IMR-90 (cell line): ENCODE measurements around the gene SERTAD4. TPM values are rescaled to one million over a fixed set of nuclear protein-coding genes. Genes with fewer than 3 reads are reported as not detected.

Source experiments
- ATAC-seq: fragments of 200-7000 bp; cut with Tn5 transposase; 2 replicates; pipeline ENCODE4 v1.9.1; 2020; ENCODE audit warnings: low read depth, mild to moderate bottlenecking, moderate library complexity
- BruUV-seq: library from RNA; stranded (reverse); fragments of 400-500 nt; replicated peaks from 2 replicates; lab custom pipeline; 2021; lab: Mats Ljungman, UMichigan
- CTCF ChIA-PET: fragments of 300-600 bp; formaldehyde crosslinking; extraction: SDS; loops from one replicate; lab custom pipeline; 2021; ENCODE audit warnings: antibody characterized with exemption; lab: Yijun Ruan, JAX
- POLR2A ChIA-PET: fragments of 300-600 bp; sonication (Branson Sonifier 250); formaldehyde crosslinking; loops from one replicate; lab custom pipeline; 2022; ENCODE audit warnings: antibody characterized with exemption; ENCODE audit not compliant: unreplicated experiment; lab: Charles Lee
- DNase-seq: peaks from one replicate; pipeline ENCODE4 v3.0.0; 2013
- H2AFZ ChIP-seq: replicated peaks from 2 replicates; pipeline ENCODE3; 2013; ENCODE audit warnings: low read length, mild to moderate bottlenecking; ENCODE audit not compliant: poor library complexity
- H2AK5ac ChIP-seq: 2 replicates; pipeline ENCODE4 v1.6.1; 2013; ENCODE audit warnings: low read depth, low read length, inconsistent platforms
- H2AK9ac ChIP-seq: replicated peaks from 2 replicates; pipeline ENCODE3; 2013; ENCODE audit warnings: mild to moderate bottlenecking, low read depth, low read length, moderate library complexity; ENCODE audit not compliant: poor library complexity
- H2BK120ac ChIP-seq: 2 replicates; pipeline ENCODE4 v1.6.1; 2013; ENCODE audit warnings: low read depth, low read length, inconsistent platforms
- H2BK15ac ChIP-seq: 3 replicates; pipeline ENCODE4 v1.6.1; 2013; ENCODE audit warnings: low read depth, low read length, inconsistent platforms
- H2BK20ac ChIP-seq: 2 replicates; pipeline ENCODE4 v1.6.1; 2013; ENCODE audit warnings: low read depth, mild to moderate bottlenecking, inconsistent platforms, low read length, moderate library complexity
- H2BK5ac ChIP-seq: 2 replicates; pipeline ENCODE4 v1.6.1; 2013; ENCODE audit warnings: mild to moderate bottlenecking, low read depth, low read length, inconsistent platforms; ENCODE audit not compliant: poor library complexity, severe bottlenecking
- H3K14ac ChIP-seq: replicated peaks from 2 replicates; pipeline ENCODE4 v1.6.1; 2013; ENCODE audit warnings: low read depth, low read length, inconsistent platforms
- H3K18ac ChIP-seq: 2 replicates; pipeline ENCODE4 v1.6.1; 2013; ENCODE audit warnings: low read depth, low read length, control low read depth
- H3K23ac ChIP-seq: 2 replicates; pipeline ENCODE4 v1.6.1; 2013; ENCODE audit warnings: low read depth, low read length, inconsistent platforms
- H3K27ac ChIP-seq: 2 replicates; pipeline ENCODE4 v1.5.1; 2013; ENCODE audit warnings: mild to moderate bottlenecking, control low read depth, low read length; ENCODE audit not compliant: insufficient read depth
- H3K27me3 ChIP-seq: 2 replicates; pipeline ENCODE4 v1.6.1; 2013; ENCODE audit warnings: low read length; ENCODE audit not compliant: control insufficient read depth, insufficient read depth
- H3K36me3 ChIP-seq: 2 replicates; pipeline ENCODE4 v1.6.1; 2013; ENCODE audit warnings: low read length, mixed read lengths; ENCODE audit not compliant: control insufficient read depth, insufficient read depth
- H3K4ac ChIP-seq: 2 replicates; pipeline ENCODE4 v1.6.1; 2013; ENCODE audit warnings: low read depth, low read length, inconsistent platforms
- H3K4me1 ChIP-seq: 2 replicates; pipeline ENCODE4 v1.6.1; 2013; ENCODE audit warnings: low read length, mixed read lengths; ENCODE audit not compliant: control insufficient read depth, insufficient read depth
- H3K4me2 ChIP-seq: 2 replicates; pipeline ENCODE4 v1.6.1; 2013; ENCODE audit warnings: low read depth, mild to moderate bottlenecking, control low read depth, low read length, moderate library complexity
- H3K4me3 ChIP-seq: 2 replicates; pipeline ENCODE4 v1.5.1; 2013; ENCODE audit warnings: low read depth, mild to moderate bottlenecking, control low read depth, low read length, moderate library complexity; ENCODE audit not compliant: insufficient read depth
- H3K56ac ChIP-seq: 2 replicates; pipeline ENCODE4 v1.6.1; 2013; ENCODE audit warnings: low read length, inconsistent platforms; ENCODE audit not compliant: insufficient read depth; ENCODE audit errors: extremely low read depth
- H3K79me1 ChIP-seq, 2 experiments: 2 replicates each; pipeline ENCODE4 v1.6.1; 2013; ENCODE audit warnings: low read length in 2 of 2, inconsistent platforms in 1 of 2, low read depth in 1 of 2
- H3K9ac ChIP-seq: 2 replicates; pipeline ENCODE4 v1.6.1; 2013; ENCODE audit warnings: low read depth, low read length, control low read depth
- H3K9me1 ChIP-seq: 2 replicates; pipeline ENCODE4 v1.6.1; 2013; ENCODE audit warnings: low read length, inconsistent platforms; ENCODE audit not compliant: insufficient read depth
- H3K9me3 ChIP-seq: 2 replicates; pipeline ENCODE4 v1.6.1; 2013; ENCODE audit warnings: low read length; ENCODE audit not compliant: control insufficient read depth, insufficient read depth
- H4K20me1 ChIP-seq: 2 replicates; pipeline ENCODE4 v1.6.1; 2013; ENCODE audit warnings: low read length, inconsistent platforms; ENCODE audit not compliant: insufficient read depth
- H4K5ac ChIP-seq: 2 replicates; pipeline ENCODE4 v1.6.1; 2013; ENCODE audit warnings: mild to moderate bottlenecking, low read depth, low read length, control low read depth
- H4K8ac ChIP-seq, 2 experiments: 2 replicates each; pipeline ENCODE4 v1.6.1; 2013; ENCODE audit warnings: low read depth in 2 of 2, low read length in 2 of 2, control low read depth in 1 of 2, inconsistent platforms in 1 of 2
- H4K91ac ChIP-seq: 2 replicates; pipeline ENCODE4 v1.6.1; 2013; ENCODE audit warnings: low read depth, low read length, inconsistent platforms; ENCODE audit not compliant: insufficient read depth
- BHLHE40 ChIP-seq: fragments of 150-350 bp; IDR thresholded peaks from 2 replicates; pipeline ENCODE4 v1.6.1; 2016; ENCODE audit warnings: mild to moderate bottlenecking, low read depth, low read length
- CEBPB ChIP-seq: IDR thresholded peaks from 2 replicates; pipeline ENCODE4 v1.6.1; 2012; ENCODE audit warnings: low read depth, low read length, improper control_type of control experiment
- CHD1 ChIP-seq: IDR thresholded peaks from 2 replicates; pipeline ENCODE4 v1.6.1; 2012; ENCODE audit warnings: low read depth, low read length, improper control_type of control experiment
- FOS ChIP-seq: fragments of 150-350 bp; IDR thresholded peaks from 2 replicates; pipeline ENCODE4 v1.6.1; 2016; ENCODE audit warnings: low read depth, low read length
- MAFK ChIP-seq: IDR thresholded peaks from 2 replicates; pipeline ENCODE4 v1.6.1; 2012; ENCODE audit warnings: low read depth, low read length, improper control_type of control experiment
- MAZ ChIP-seq: IDR thresholded peaks from 2 replicates; pipeline ENCODE4 v1.6.1; 2012; ENCODE audit warnings: low read depth, mild to moderate bottlenecking, low read length, improper control_type of control experiment, moderate library complexity, borderline replicate concordance
- MXI1 ChIP-seq: IDR thresholded peaks from 2 replicates; pipeline ENCODE4 v1.6.1; 2012; ENCODE audit warnings: low read depth, mild to moderate bottlenecking, low read length, moderate library complexity, borderline replicate concordance
- POLR2A ChIP-seq: IDR thresholded peaks from 2 replicates; pipeline ENCODE4 v1.6.1; 2012; ENCODE audit warnings: mild to moderate bottlenecking, low read depth, low read length
- RAD21 ChIP-seq: IDR thresholded peaks from 2 replicates; pipeline ENCODE4 v1.6.1; 2012; ENCODE audit warnings: low read length, improper control_type of control experiment
- RCOR1 ChIP-seq: IDR thresholded peaks from 2 replicates; pipeline ENCODE4 v1.6.1; 2012; ENCODE audit warnings: mild to moderate bottlenecking, low read length, improper control_type of control experiment; ENCODE audit not compliant: insufficient replicate concordance
- RFX5 ChIP-seq: IDR thresholded peaks from 2 replicates; pipeline ENCODE4 v1.8.0; 2012; ENCODE audit warnings: low read depth, mild to moderate bottlenecking, low read length, moderate library complexity
- WGBS, 2 experiments: methylation state at CpG; one replicate each; pipeline versions ENCODE4 v1.1.5 to v1.1.7; 2013; ENCODE audit warnings: missing lambda C conversion rate in 2 of 2; ENCODE audit not compliant: insufficient read length in 1 of 2; ENCODE audit errors: extremely low coverage in 2 of 2; 5-methylcytosine and 5-hydroxymethylcytosine counted together
- dilution Hi-C: fragments of 300-500 bp; cut with HindIII; formaldehyde crosslinking; loops from one replicate; pipeline ENCODE4 v1.14.3; 2018; ENCODE audit warnings: low sequenced_read_pairs; ENCODE audit not compliant: unreplicated experiment
- in situ Hi-C: fragments of 300-500 bp; cut with MboI; formaldehyde crosslinking; loops from 3 replicates; pipeline ENCODE4 v1.14.3; 2019; ENCODE audit warnings: low sequenced_read_pairs, inconsistent platforms, mixed read lengths
- intact Hi-C: fragments of 100-400 bp; cut with micrococcal nuclease; formaldehyde crosslinking; loops from 2 replicates; pipeline ENCODE4 v1.10.0; 2022
- polyA plus RNA-seq, 3 experiments: library from polyadenylated mRNA; depleted of rRNA; stranded (reverse); fragments of >200 nt; gene quantifications; 2 replicates each; pipeline ENCODE4 v1.2.3, GENCODE V29; 2012; ENCODE audit warnings: low replicate concordance in 1 of 3
- total RNA-seq: library from RNA; depleted of rRNA; stranded (reverse); fragments of >200 nt; gene quantifications from 2 replicates; pipeline ENCODE4 v1.2.3, GENCODE V29; 2012
- TF ChIP-seq, protein P1 (sequence below): fragments of 150-350 bp; IDR thresholded peaks from 2 replicates; pipeline ENCODE4 v1.6.1; 2017; ENCODE audit warnings: mild to moderate bottlenecking, antibody characterized with exemption, low read length, low read depth
- TF ChIP-seq, protein P2 (sequence below): conservative IDR thresholded peaks from 2 replicates; pipeline ENCODE4 v1.5.1; 2012; ENCODE audit warnings: mild to moderate bottlenecking, low read depth, low read length, improper control_type of control experiment
- TF ChIP-seq, protein P3 (sequence below): fragments of 150-350 bp; IDR thresholded peaks from 2 replicates; pipeline ENCODE4 v1.6.1; 2016; ENCODE audit warnings: low read depth, mild to moderate bottlenecking, low read length, moderate library complexity, borderline replicate concordance

The SERTAD4 gene
- total and polyA plus RNA-seq, 2 of the 4 experiments (the other 2 are of a cell fraction), result under 0.01 to 0.22 TPM

DNA sequence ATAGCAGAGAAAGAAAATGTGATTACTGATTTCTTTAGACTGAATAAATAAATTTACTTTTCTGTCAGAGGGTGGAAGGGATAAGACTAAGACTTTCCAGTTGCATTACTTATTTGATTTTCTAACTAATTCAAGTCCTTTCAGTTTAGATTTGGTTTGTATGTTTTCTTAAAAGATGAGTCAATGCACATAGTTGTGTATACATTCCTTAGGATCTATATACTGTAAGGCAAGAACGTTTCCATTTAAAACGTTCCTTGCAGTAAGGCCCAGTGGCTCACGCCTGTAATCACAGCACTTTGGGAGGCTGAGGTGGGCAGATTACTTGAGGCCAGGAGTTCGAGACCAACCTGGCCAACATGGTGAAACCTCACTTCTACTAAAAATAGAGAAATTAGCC, 14.5 kb upstream of the SERTAD4 start:
- CTCF ChIA-PET, result no interaction called here
- H3K79me1 ChIP-seq, result no peaks in the 10 kb centered on the region
- dilution Hi-C loops, result no loop called here

More for the DNA sequence above, 14.5 kb upstream of the SERTAD4 start:
- H2AK9ac ChIP-seq, result no peak overlapping the region
- H2BK20ac ChIP-seq, result no peak overlapping the region
- 17% methylated on average over 2 of the region's 4 CpGs; no CpG with 5 or more reads in 1 of the 2 experiments for WGBS, 2 experiments
- intact Hi-C loops (no loop called here), in situ Hi-C loops (no loop called here)
- ATAC-seq, result peak; percentile 75
- H3K4me3 ChIP-seq, result no peak overlapping the region
- H3K4ac ChIP-seq, result 0 out of 2 replicates have a peak overlapping the region, but pooled peaks have one; percentile 25
- no peak overlapping the region for H2BK5ac ChIP-seq
- H3K36me3 ChIP-seq, result no peaks in the 10 kb centered on the region
- no peak overlapping the region for H2BK120ac ChIP-seq
- no peaks in the 10 kb centered on the region for H4K20me1 ChIP-seq
- peak overlapping the region in 1 of 2 experiments; percentile 27; a peak in 1 of 4 replicates for H4K8ac ChIP-seq
- H3K23ac ChIP-seq, result no peak overlapping the region
- no peak overlapping the region for H3K56ac ChIP-seq
- H3K14ac ChIP-seq, result no peak overlapping the region
- H3K4me1 ChIP-seq, result no peaks in the 10 kb centered on the region
- POLR2A ChIA-PET, result no interaction called here
- no peak overlapping the region for H3K27ac ChIP-seq
- DNase-seq, result peak; percentile 57
- no peak overlapping the region for H2BK15ac ChIP-seq
- no peaks in the 10 kb centered on the region for H3K9me1 ChIP-seq
- no TSS peak for BruUV-seq
- no peak overlapping the region for H3K9ac ChIP-seq
- H3K9me3 ChIP-seq, result no peaks in the 10 kb centered on the region
- H4K91ac ChIP-seq, result no peak overlapping the region
- H2AK5ac ChIP-seq, result no peak overlapping the region
- H3K27me3 ChIP-seq, result peaks cover 3% of the 10 kb centered on the region
- no peak overlapping the region for H3K4me2 ChIP-seq
- TF ChIP-seq CEBPB (no peak), RCOR1 (no peak), MAFK (no peak), FOS (no peak), MAZ (no peak), BHLHE40 (no peak), MXI1 (no peak), RAD21 (no peak), RFX5 (no peak), CHD1 (no peak), POLR2A (no peak)
- TF ChIP-seq, protein P1, sequence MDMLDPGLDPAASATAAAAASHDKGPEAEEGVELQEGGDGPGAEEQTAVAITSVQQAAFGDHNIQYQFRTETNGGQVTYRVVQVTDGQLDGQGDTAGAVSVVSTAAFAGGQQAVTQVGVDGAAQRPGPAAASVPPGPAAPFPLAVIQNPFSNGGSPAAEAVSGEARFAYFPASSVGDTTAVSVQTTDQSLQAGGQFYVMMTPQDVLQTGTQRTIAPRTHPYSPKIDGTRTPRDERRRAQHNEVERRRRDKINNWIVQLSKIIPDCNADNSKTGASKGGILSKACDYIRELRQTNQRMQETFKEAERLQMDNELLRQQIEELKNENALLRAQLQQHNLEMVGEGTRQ, result no peak
- TF ChIP-seq, protein P2, sequence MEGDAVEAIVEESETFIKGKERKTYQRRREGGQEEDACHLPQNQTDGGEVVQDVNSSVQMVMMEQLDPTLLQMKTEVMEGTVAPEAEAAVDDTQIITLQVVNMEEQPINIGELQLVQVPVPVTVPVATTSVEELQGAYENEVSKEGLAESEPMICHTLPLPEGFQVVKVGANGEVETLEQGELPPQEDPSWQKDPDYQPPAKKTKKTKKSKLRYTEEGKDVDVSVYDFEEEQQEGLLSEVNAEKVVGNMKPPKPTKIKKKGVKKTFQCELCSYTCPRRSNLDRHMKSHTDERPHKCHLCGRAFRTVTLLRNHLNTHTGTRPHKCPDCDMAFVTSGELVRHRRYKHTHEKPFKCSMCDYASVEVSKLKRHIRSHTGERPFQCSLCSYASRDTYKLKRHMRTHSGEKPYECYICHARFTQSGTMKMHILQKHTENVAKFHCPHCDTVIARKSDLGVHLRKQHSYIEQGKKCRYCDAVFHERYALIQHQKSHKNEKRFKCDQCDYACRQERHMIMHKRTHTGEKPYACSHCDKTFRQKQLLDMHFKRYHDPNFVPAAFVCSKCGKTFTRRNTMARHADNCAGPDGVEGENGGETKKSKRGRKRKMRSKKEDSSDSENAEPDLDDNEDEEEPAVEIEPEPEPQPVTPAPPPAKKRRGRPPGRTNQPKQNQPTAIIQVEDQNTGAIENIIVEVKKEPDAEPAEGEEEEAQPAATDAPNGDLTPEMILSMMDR, result no peak
- TF ChIP-seq, protein P3, sequence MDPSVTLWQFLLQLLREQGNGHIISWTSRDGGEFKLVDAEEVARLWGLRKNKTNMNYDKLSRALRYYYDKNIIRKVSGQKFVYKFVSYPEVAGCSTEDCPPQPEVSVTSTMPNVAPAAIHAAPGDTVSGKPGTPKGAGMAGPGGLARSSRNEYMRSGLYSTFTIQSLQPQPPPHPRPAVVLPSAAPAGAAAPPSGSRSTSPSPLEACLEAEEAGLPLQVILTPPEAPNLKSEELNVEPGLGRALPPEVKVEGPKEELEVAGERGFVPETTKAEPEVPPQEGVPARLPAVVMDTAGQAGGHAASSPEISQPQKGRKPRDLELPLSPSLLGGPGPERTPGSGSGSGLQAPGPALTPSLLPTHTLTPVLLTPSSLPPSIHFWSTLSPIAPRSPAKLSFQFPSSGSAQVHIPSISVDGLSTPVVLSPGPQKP, result no peak
- H4K5ac ChIP-seq, result no peak overlapping the region
- no peak overlapping the region for H3K18ac ChIP-seq
- no peak overlapping the region for H2AFZ ChIP-seq
